Measurements from ENCODE around the gene IL27RA. TPM values are rescaled to one million over a fixed set of nuclear protein-coding genes. Genes with fewer than 3 reads are reported as not detected.
A peak's percentile ranks its signal among the peaks of the same experiment; 100 is the strongest.

Gene IL27RA
- total RNA-seq, 1 experiment from 2014 or later, result 10.2 TPM

- DNase-seq (ENCODE audit: low read depth, low spot score), result no peak
- intact Hi-C loops (cut with micrococcal nuclease; ENCODE audit: unreplicated experiment), result no loop called here
- no peak overlapping the region for H3K4me3 ChIP-seq (ENCODE audit: low read depth in 2 of 2, low read length in 2 of 2)
- no peaks in the 10 kb centered on the region; the same call in 1 of the 2 replicates for H3K36me3 ChIP-seq (ENCODE audit: control insufficient read depth, insufficient read depth, low read length)
- H3K4me1 ChIP-seq (ENCODE audit: control insufficient read depth, insufficient read depth, low read length), result peaks cover 4% of the 10 kb centered on the region
- no peaks in the 10 kb centered on the region for H3K9me3 ChIP-seq (ENCODE audit: control insufficient read depth, insufficient read depth, low read depth, low read length)
- POLR2A ChIA-PET, result no interaction called here
- no peak for ATAC-seq
- H3K27me3 ChIP-seq (ENCODE audit: control insufficient read depth, insufficient read depth, low read length), result no peaks in the 10 kb centered on the region
- TF ChIP-seq CTCF (IDR thresholded peaks at IDR 0.05) (no peak), REST (IDR thresholded peaks at IDR 0.05; ENCODE audit: insufficient read depth in 1 of 2, low read depth in 2 of 2, low read length in 1 of 2) (no peak), POLR2AphosphoS5 (IDR thresholded peaks at IDR 0.05; ENCODE audit: low read depth, low read length) (no peak), SIN3A (IDR thresholded peaks at IDR 0.05; ENCODE audit: borderline replicate concordance, insufficient read depth, low read depth, low read length) (no peak), TCF7L2 (IDR thresholded peaks at IDR 0.05; ENCODE audit: low read depth, low read length) (no peak)
- H3K27ac ChIP-seq (ENCODE audit: low read length), result no peak overlapping the region
- BruUV-seq (replicated peaks), result no TSS peak
- CTCF ChIA-PET, result no interaction called here
- in situ Hi-C loops (cut with HindIII; ENCODE audit: low pct_unique_long_range_greater_than_20kb, low sequenced_read_pairs), result no loop called here
Measured at GRCh38 chr19:14086098-14086497, 54.5 kb downstream of the IL27RA start.

DNA sequence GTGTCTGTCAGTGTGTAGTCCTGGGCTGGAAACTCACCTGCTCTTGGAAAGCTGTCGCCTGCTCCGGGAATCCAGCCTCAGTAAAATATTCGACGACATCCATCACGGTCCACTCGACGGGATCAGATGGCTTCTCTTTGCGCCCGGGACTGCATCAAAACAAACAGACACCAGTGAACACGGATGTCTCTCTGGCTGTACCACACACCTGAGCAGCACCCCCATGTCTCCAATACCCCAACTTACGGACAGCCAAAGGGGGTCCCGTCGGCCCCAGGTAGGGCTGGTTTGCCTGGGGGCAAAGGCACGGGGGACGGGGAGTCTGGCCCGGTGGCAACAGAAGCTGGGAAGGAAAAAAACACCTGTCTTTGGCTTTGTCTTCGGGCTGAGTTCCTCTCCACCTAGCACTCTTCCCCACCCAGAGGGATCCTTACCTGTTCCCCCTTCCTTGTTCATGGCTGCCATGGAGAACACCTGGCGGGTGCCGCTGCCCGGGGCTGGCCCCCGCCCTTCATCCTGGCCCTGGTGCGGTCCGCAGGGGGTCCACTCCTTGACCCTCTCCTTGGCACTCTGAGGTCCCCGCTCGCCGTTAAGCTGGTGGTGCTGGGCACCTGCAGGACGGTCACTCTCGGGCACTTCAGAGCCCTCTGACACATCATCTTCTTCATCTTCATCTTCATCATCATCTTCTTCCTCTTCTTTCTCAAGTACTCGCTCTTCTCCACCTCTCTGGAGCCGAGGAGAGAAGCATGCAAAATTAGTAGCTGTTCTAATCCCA, 57.3 kb downstream of the IL27RA start:
- peak overlapping the region; percentile 50 to 51 for H3K4me3 ChIP-seq (ENCODE audit: low read depth in 2 of 2, low read length in 2 of 2)
- H3K9me3 ChIP-seq (ENCODE audit: control insufficient read depth, insufficient read depth, low read depth, low read length), result peaks cover 3% of the 10 kb centered on the region; the same call in 1 of the 2 replicates
- intact Hi-C loops (cut with micrococcal nuclease; ENCODE audit: unreplicated experiment), result no loop called here
- CTCF ChIA-PET, result no interaction called here
- in situ Hi-C loops (cut with HindIII; ENCODE audit: low pct_unique_long_range_greater_than_20kb, low sequenced_read_pairs), result no loop called here
- DNase-seq (ENCODE audit: low read depth, low spot score) (no peak), ATAC-seq (no peak)
- no peak overlapping the region for H3K27ac ChIP-seq (ENCODE audit: low read length)
- TF ChIP-seq TCF7L2 (IDR thresholded peaks at IDR 0.05; ENCODE audit: low read depth, low read length) (no peak), SIN3A (IDR thresholded peaks at IDR 0.05; ENCODE audit: borderline replicate concordance, insufficient read depth, low read depth, low read length) (no peak), POLR2AphosphoS5 (IDR thresholded peaks at IDR 0.05; ENCODE audit: low read depth, low read length) (no peak), CTCF (IDR thresholded peaks at IDR 0.05) (no peak), REST (IDR thresholded peaks at IDR 0.05; ENCODE audit: insufficient read depth in 1 of 2, low read depth in 2 of 2, low read length in 1 of 2) (no peak)
- TSS peak; percentile 84 for BruUV-seq (replicated peaks)
- peaks cover 4% of the 10 kb centered on the region for H3K4me1 ChIP-seq (ENCODE audit: control insufficient read depth, insufficient read depth, low read length)
- no peaks in the 10 kb centered on the region; the same call in 1 of the 2 replicates for H3K36me3 ChIP-seq (ENCODE audit: control insufficient read depth, insufficient read depth, low read length)
- H3K27me3 ChIP-seq (ENCODE audit: control insufficient read depth, insufficient read depth, low read length), result no peaks in the 10 kb centered on the region
- POLR2A ChIA-PET, result no interaction called here

Measured in Panc1 (cell line).